T-cell (primary cell): ENCODE data around the gene ZACN. TPM values are rescaled to one million over a fixed set of nuclear protein-coding genes. Genes with fewer than 3 reads are reported as not detected.
A peak's percentile ranks its signal among the peaks of the same experiment; 100 is the strongest.

Experiments
- ATAC-seq, 4 experiments: fragments of 200-7000 bp in 3 of 4; fragments of 150-1000 bp in 1 of 4; cut with Tn5 transposase; replicated peaks in 1 of 4; 1 replicate in 3 of 4; 2 replicates in 1 of 4; pipeline ENCODE4 v1.10.0; 2021; ENCODE audit warnings: moderate library complexity in 3 of 4, mild to moderate bottlenecking in 2 of 4, moderate number of reproducible peaks in 1 of 4
- CTCF ChIA-PET, 2 donors: fragments of 300-600 bp; sonication (Branson Sonifier 250); formaldehyde crosslinking; loops; one replicate each; lab custom pipeline; 2022; ENCODE audit warnings: antibody characterized with exemption in 2 of 2; lab: Charles Lee
- POLR2A ChIA-PET, 2 donors: fragments of 300-600 bp; sonication (Branson Sonifier 250); formaldehyde crosslinking; loops; one replicate each; lab custom pipeline; 2022; ENCODE audit warnings: antibody characterized with exemption in 2 of 2; lab: Charles Lee
- DNase-seq, 35 experiments: peaks; one replicate each; pipeline versions ENCODE4 v3.0.0 to v3.0.0-alpha.2; 2013 to 2023
- H3K27ac ChIP-seq: one replicate; pipeline ENCODE4 v1.5.1; 2013; ENCODE audit warnings: low read length
- H3K27me3 ChIP-seq, 2 experiments: replicated peaks in 1 of 2; 1 replicate in 1 of 2; 2 replicates in 1 of 2; pipeline versions ENCODE4 v1.6.1 to v1.7.0; 2013; ENCODE audit warnings: low read length in 1 of 2, mixed read lengths in 1 of 2; ENCODE audit not compliant: control insufficient read depth in 2 of 2, insufficient read depth in 2 of 2; ENCODE audit errors: extremely low read depth in 1 of 2
- H3K36me3 ChIP-seq, 2 donors: 1 replicate in 1 of 2; 2 replicates in 1 of 2; pipeline versions ENCODE4 v1.6.1 to v1.7.0; 2013; ENCODE audit warnings: low read length in 1 of 2; ENCODE audit not compliant: control insufficient read depth in 2 of 2, insufficient read depth in 1 of 2; ENCODE audit errors: extremely low read depth in 1 of 2
- H3K4me1 ChIP-seq, 2 experiments: 1 replicate in 1 of 2; 2 replicates in 1 of 2; pipeline versions ENCODE4 v1.6.1 to v1.7.0; 2013; ENCODE audit warnings: low read length in 2 of 2, mixed read lengths in 1 of 2; ENCODE audit not compliant: insufficient read depth in 2 of 2, control insufficient read depth in 1 of 2; ENCODE audit errors: extremely low read depth in 1 of 2
- H3K4me3 ChIP-seq, 2 donors: 1 replicate in 1 of 2; 2 replicates in 1 of 2; pipeline versions ENCODE4 v1.5.1 to v1.7.0; 2013; ENCODE audit warnings: mild to moderate bottlenecking in 2 of 2, low read length in 1 of 2, moderate library complexity in 1 of 2; ENCODE audit not compliant: control insufficient read depth in 1 of 2; ENCODE audit errors: extremely low read depth in 1 of 2
- H3K9me3 ChIP-seq: 2 replicates; pipeline ENCODE4 v1.7.0; 2013
- H3K27ac Mint-ChIP-seq, 2 donors: one replicate each; pipeline ENCODE4 v1.8.0; 2020 to 2021; ENCODE audit warnings: mild to moderate bottlenecking in 2 of 2, mixed read lengths in 2 of 2
- H3K27me3 Mint-ChIP-seq, 2 donors: one replicate each; pipeline ENCODE4 v1.8.0; 2021 to 2022; ENCODE audit warnings: mixed read lengths in 2 of 2
- H3K36me3 Mint-ChIP-seq: one replicate; pipeline ENCODE4 v1.8.0; 2021; ENCODE audit warnings: mixed read lengths
- H3K4me1 Mint-ChIP-seq, 3 donors: one replicate each; pipeline ENCODE4 v1.8.0; 2020 to 2022; ENCODE audit warnings: mixed read lengths in 3 of 3, mild to moderate bottlenecking in 1 of 3
- H3K4me3 Mint-ChIP-seq, 3 donors: one replicate each; pipeline ENCODE4 v1.8.0; 2020 to 2022; ENCODE audit warnings: mild to moderate bottlenecking in 3 of 3, mixed read lengths in 3 of 3, moderate library complexity in 3 of 3
- H3K9me3 Mint-ChIP-seq, 3 donors: one replicate each; pipeline ENCODE4 v1.8.0; 2020 to 2022; ENCODE audit warnings: mixed read lengths in 3 of 3
- WGBS: methylation state at CpG from one replicate; pipeline ENCODE4 v1.1.5; 2013; ENCODE audit warnings: missing lambda C conversion rate; ENCODE audit not compliant: insufficient coverage; 5-methylcytosine and 5-hydroxymethylcytosine counted together
- total RNA-seq, 35 experiments: library from RNA in 6 of 35; stranded (reverse) in 6 of 35; fragments of 120-200 nt in 1 of 35; gene quantifications; one replicate each; pipeline versions ENCODE4 v1.2.1 to v1.2.4 and lab custom pipeline; 2013 to 2026

ZACN gene
- total RNA-seq, 5 donors from 2014 or later (not counting 1 experiment from before 2014, with no cell fraction given), result 0.20 to 1.6 (median 0.31) TPM; not detected in 1

DNA sequence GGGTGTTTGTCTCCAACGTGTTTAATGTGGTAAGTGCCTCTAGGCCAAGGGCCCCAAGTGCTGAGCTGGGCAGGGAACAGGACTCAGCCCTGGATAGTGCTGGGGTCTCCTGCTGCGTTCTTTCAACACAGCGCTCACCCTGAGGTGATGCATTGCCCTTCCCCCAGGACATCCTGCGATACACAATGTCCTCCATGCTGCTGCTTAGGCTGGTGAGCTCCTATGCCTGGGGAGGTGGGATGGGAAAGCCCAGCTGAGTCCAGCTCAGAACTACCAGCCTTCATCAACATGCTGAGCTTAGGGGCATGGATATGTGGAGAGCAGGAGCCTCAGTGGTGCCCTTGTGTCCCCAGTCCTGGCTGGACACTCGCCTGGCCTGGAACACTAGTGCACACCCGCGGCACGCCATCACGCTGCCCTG, 563 bp downstream of the ZACN start:
- H3K36me3 Mint-ChIP-seq, result peaks cover 6% of the 10 kb centered on the region
- no peak for ATAC-seq
- no peaks in the 10 kb centered on the region for H3K9me3 ChIP-seq
- H3K9me3 Mint-ChIP-seq, result no peaks in the 10 kb centered on the region
- POLR2A ChIA-PET, result no interaction called here
- no peak overlapping the region for H3K27ac Mint-ChIP-seq
- DNase-seq, result no peak
- H3K4me3 Mint-ChIP-seq, result no peak overlapping the region
- H3K27me3 ChIP-seq, result peaks cover 9 to 55% of the 10 kb centered on the region in 2 experiments
- no peak overlapping the region for H3K27ac ChIP-seq
- 42% methylated on average over 7 of the region's 9 CpGs for WGBS
- peaks cover 14 to 31% of the 10 kb centered on the region in 2 donors for H3K27me3 Mint-ChIP-seq
- H3K4me3 ChIP-seq, result no peak overlapping the region
- CTCF ChIA-PET, result interaction anchor here (0.5 to 0.9 kb wide), 4 partner anchors 10 to 413 kb away, joined by 3 to 5 read pairs (median 4); no protein-coding TSS in a partner anchor
- peaks cover 44 to 53% (median 53%) of the 10 kb centered on the region in 3 donors for H3K4me1 Mint-ChIP-seq
- peaks cover 13 to 54% of the 10 kb centered on the region in 2 experiments for H3K4me1 ChIP-seq
- H3K36me3 ChIP-seq, result peaks cover 11 to 23% of the 10 kb centered on the region in 2 donors

DNA sequence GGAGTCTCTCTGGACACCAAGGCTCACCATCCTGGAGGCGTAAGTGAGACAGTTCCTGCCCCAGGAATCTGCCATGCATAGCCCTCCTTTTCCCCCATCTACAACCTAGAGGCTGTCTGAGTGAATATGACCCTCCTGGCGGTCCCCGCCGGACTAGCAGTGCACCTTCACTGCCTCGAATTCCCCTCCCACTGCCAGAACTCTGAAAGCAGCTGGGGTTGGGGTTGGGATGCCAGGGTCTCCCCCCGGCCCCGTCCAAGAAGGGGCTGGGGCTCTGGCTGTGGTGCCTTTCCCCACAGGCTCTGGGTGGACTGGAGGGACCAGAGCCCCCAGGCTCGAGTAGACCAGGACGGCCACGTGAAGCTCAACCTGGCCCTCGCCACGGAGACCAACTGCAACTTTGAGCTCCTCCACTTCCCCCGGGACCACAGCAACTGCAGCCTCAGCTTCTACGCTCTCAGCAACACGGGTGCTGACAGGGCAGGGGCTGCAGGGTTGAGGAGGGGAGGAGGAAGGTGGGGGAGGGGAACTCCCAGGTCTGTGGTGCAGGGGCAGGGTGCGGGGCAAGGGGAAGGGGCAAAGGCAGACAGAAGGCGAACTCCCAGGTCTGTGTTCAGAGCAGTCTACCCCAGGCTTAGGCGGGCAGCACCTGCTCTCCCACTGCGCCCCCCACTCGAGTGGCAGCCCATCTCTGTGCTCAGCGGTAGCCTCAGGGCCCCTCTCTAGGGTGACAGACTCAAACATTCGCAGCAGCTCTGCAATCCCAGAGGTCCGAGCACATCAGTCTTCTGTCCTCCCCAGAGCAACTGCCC, 1.2 kb downstream of the ZACN start:
- peak overlapping the region; percentile 46 to 58 for H3K27ac Mint-ChIP-seq
- H3K4me3 ChIP-seq, result no peak overlapping the region
- ChIA-PET CTCF (interaction anchor here in 1 of 2 donors (0.7 kb wide), 1 partner anchor 31 kb away, joined by 5 read pairs; no protein-coding TSS in a partner anchor), POLR2A (interaction anchor here in 1 of 2 donors (0.6 kb wide), 1 partner anchor 8 kb away, joined by 3 read pairs; no protein-coding TSS in a partner anchor)
- H3K27me3 ChIP-seq, result peaks cover 9 to 49% of the 10 kb centered on the region in 2 experiments
- 34% methylated on average over 12 of the region's 23 CpGs for WGBS
- H3K9me3 ChIP-seq, result no peaks in the 10 kb centered on the region
- H3K27ac ChIP-seq, result no peak overlapping the region
- H3K9me3 Mint-ChIP-seq, result no peaks in the 10 kb centered on the region
- ATAC-seq (peak in 3 of 4 experiments; percentile 11 to 33 (median 14)), DNase-seq (peak in 2 of 35 experiments; percentile 30)
- peaks cover 9 to 27% of the 10 kb centered on the region in 2 donors for H3K27me3 Mint-ChIP-seq
- H3K4me1 Mint-ChIP-seq, result peaks cover 40 to 48% (median 47%) of the 10 kb centered on the region in 3 donors
- H3K4me1 ChIP-seq, result peaks cover 13 to 48% of the 10 kb centered on the region in 2 experiments
- peak overlapping the region in 1 of 3 donors; percentile 23 for H3K4me3 Mint-ChIP-seq
- H3K36me3 ChIP-seq, result peaks cover 11 to 29% of the 10 kb centered on the region in 2 donors
- peaks cover 5% of the 10 kb centered on the region for H3K36me3 Mint-ChIP-seq

DNA sequence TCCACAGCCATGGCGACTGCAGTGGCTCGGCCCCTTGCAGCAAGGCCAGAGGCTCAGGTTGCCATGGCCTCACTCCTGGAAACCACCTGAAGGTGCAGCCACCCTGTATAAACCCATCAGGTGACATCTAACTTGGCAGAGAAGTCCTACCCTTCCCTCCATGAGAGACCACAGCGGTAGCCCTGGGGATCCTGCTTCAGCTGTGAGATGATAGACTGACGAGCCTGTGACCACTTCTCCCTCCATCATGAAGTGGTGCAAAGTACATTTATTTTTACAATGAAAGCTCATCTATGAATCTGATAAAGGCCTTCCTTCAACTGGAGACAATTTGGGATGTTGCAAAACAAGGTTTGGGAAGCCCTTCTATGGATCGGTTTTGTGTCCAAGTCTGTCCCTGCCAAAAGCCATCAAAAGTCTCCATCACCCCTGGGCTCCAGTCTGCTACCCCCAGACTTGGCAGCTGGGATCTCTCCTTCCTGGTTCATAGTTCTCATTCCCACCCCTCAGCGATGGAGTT, 1.8 kb downstream of the ZACN start:
- Mint-ChIP-seq H3K36me3 (peaks cover 5% of the 10 kb centered on the region), H3K4me3 (no peak overlapping the region), H3K9me3 (no peaks in the 10 kb centered on the region), H3K27ac (peak overlapping the region; percentile 34 to 46), H3K4me1 (peaks cover 34 to 42% (median 41%) of the 10 kb centered on the region in 3 donors), H3K27me3 (peaks cover 3 to 20% of the 10 kb centered on the region in 2 donors)
- Histone ChIP-seq H3K27me3 (peaks cover 3 to 42% of the 10 kb centered on the region in 2 experiments), H3K27ac (no peak overlapping the region), H3K9me3 (no peaks in the 10 kb centered on the region), H3K4me1 (peaks cover 11 to 41% of the 10 kb centered on the region in 2 experiments), H3K4me3 (no peak overlapping the region), H3K36me3 (peaks cover 11 to 36% of the 10 kb centered on the region in 2 donors)
- DNase-seq (no peak), ATAC-seq (no peak)
- WGBS, result 73% methylated on average over 3 of the region's 6 CpGs
- POLR2A ChIA-PET, result interaction anchor here (0.6 kb wide), 2 partner anchors 9 to 17 kb away, joined by 3 to 4 read pairs; no protein-coding TSS in a partner anchor
- CTCF ChIA-PET, result no interaction called here

DNA sequence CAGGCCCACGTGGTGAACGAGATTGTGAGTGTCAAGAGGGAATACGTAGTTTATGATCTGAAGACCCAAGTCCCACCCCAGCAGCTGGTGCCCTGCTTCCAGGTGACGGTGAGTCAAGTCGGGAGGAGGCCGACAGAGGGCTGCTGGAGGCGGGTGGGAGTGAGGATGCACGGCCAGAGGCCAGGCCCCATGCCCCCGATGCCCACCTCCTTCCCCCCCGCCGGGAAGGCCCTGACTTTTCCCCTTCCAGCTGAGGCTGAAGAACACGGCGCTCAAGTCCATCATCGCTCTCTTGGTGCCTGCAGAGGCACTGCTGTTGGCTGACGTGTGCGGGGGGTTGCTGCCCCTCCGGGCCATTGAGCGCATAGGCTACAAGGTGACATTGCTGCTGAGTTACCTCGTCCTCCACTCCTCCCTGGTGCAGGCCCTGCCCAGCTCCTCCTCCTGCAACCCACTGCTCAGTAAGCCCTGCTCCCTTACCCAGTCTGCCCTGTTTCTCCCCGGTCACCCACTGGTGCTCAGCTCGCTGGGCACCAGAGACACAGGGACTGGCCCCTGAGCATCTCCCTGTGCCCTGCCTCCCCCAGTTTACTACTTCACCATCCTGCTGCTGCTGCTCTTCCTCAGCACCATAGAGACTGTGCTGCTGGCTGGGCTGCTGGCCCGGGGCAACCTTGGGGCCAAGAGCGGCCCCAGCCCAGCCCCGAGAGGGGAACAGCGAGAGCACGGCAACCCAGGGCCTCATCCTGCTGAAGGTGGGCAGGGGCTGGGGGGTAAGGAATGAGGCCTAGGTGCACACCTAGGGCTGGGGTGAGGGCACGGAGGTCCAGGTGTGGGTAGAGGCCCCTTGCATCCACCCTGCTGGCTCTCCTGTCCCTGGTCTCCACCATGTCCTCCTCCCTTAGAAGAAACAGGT, 2.6 kb downstream of the ZACN start:
- H3K27ac ChIP-seq, result no peak overlapping the region
- WGBS, result 91% methylated on average over 22 of the region's 27 CpGs
- Mint-ChIP-seq H3K27me3 (peaks cover 3 to 16% of the 10 kb centered on the region in 2 donors), H3K4me1 (peaks cover 27 to 37% (median 36%) of the 10 kb centered on the region in 3 donors), H3K9me3 (no peaks in the 10 kb centered on the region), H3K4me3 (no peak overlapping the region), H3K27ac (peak overlapping the region in 1 of 2 donors; percentile 61), H3K36me3 (peaks cover 5% of the 10 kb centered on the region)
- H3K36me3 ChIP-seq, result peaks cover 11 to 40% of the 10 kb centered on the region in 2 donors
- H3K4me1 ChIP-seq, result peaks cover 5 to 34% of the 10 kb centered on the region in 2 experiments
- ChIA-PET CTCF (no interaction called here), POLR2A (interaction anchor here in 1 of 2 donors (0.6 kb wide), 1 partner anchor 18 kb away, joined by 4 read pairs; no protein-coding TSS in a partner anchor)
- DNase-seq (no peak), ATAC-seq (no peak)
- H3K4me3 ChIP-seq, result no peak overlapping the region
- peaks cover 2 to 35% of the 10 kb centered on the region in 2 experiments for H3K27me3 ChIP-seq
- H3K9me3 ChIP-seq, result no peaks in the 10 kb centered on the region

DNA sequence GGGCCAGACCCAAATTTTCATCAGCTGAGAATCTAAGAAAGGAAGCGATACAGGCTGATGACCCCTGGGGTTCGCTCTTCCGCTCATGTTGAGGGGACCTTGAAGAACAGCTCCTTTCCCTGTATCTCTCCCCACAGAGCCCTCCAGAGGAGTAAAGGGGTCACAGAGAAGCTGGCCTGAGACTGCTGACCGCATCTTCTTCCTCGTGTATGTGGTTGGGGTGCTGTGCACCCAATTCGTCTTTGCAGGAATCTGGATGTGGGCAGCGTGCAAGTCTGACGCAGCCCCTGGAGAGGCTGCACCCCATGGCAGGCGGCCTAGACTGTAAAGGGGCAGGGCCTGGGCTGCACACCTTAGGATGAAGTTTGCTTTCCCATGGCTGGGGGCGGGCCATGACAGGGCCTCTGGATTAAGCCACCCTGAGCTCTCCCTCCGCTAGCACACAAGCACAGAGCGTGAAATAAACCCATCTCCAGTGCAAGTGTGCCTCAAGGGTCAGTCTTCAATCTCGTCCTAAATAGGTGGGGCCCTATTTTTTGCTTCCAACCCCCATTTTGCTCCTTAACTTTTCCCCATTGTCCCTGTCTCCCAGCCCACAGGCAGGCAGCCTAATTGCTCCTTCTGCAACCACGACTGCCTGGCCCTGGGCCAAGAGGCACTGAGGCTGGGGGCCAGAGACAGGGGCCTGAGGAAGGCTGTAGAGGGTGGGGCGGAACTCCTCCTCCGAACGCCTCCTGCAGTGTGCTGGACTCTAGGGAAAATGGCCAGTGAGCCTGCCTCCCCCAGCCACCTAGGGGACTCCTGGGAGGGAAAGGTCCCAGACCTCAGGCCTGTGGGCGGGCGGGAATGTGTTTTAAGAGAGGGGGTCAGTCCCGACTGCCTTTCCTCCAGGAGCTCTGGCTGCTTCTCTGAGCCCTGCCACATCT, 3.6 kb downstream of the ZACN start:
- 93% methylated on average over 12 of the region's 20 CpGs for WGBS

More for the DNA sequence above, 3.6 kb downstream of the ZACN start:
- no peak overlapping the region for H3K4me3 Mint-ChIP-seq
- Histone ChIP-seq H3K27me3 (peaks cover 2 to 25% of the 10 kb centered on the region in 2 experiments), H3K36me3 (peaks cover 19 to 50% of the 10 kb centered on the region in 2 donors), H3K27ac (no peak overlapping the region), H3K4me3 (no peak overlapping the region), H3K9me3 (no peaks in the 10 kb centered on the region), H3K4me1 (peaks cover 3 to 23% of the 10 kb centered on the region in 2 experiments)
- POLR2A ChIA-PET, result no interaction called here
- peaks cover 0 to 7% of the 10 kb centered on the region in 2 donors for H3K27me3 Mint-ChIP-seq
- ATAC-seq, result no peak
- no peak for DNase-seq
- H3K9me3 Mint-ChIP-seq, result no peaks in the 10 kb centered on the region
- H3K4me1 Mint-ChIP-seq, result peaks cover 19 to 27% (median 27%) of the 10 kb centered on the region in 3 donors
- CTCF ChIA-PET, result no interaction called here
- H3K36me3 Mint-ChIP-seq, result peaks cover 5% of the 10 kb centered on the region
- no peak overlapping the region for H3K27ac Mint-ChIP-seq
